Measurements from ENCODE around the gene PPP2R2C.

Gene PPP2R2C

GRCh38 chr4:6472387-6473263, at the start of gene PPP2R2C:
TSS of gene PPP2R2C (minus strand) at chr4:6472614. CDS start at chr4:6472229, 385 bp downstream.
- DNase-seq, result peak; percentile 30

- no peak for DNase-seq
These were observed 48.6 kb upstream of the PPP2R2C start for GRCh38 chr4:6520978-6521377.

DNA sequence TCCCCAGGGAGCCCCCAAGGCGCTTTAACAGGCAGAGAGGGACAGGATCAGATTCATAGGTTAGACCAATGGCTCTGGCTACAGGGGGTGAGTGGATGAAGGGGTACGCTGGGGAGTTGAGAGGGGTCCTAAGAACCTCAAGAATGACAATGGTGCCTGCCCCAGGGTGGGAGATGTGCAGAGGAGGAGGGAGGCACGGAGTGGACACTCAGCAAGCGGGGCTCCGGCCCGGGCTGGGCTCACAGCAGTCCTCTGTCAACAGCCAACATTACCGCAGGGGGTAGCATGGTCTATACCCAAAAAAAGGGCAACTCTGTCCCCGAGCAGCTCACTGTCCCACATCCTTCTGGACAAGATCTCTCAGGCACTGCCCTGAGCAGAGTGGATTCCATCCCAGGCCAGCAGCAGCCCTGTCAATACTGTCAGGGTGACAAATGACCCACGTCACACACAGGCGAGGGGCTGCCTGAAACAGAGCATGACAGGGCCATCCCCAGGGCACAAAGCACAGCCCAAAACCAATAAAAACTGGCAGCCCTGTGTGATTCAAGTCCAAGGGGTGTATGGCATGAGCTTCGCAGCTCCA, 47.7 kb upstream of the PPP2R2C start:
- no peak for DNase-seq

- DNase-seq, result no peak
These were observed 44.8 kb upstream of the PPP2R2C start for GRCh38 chr4:6517171-6517570.

- no peak for DNase-seq
These were observed 44.3 kb upstream of the PPP2R2C start for GRCh38 chr4:6516762-6517161.

DNA sequence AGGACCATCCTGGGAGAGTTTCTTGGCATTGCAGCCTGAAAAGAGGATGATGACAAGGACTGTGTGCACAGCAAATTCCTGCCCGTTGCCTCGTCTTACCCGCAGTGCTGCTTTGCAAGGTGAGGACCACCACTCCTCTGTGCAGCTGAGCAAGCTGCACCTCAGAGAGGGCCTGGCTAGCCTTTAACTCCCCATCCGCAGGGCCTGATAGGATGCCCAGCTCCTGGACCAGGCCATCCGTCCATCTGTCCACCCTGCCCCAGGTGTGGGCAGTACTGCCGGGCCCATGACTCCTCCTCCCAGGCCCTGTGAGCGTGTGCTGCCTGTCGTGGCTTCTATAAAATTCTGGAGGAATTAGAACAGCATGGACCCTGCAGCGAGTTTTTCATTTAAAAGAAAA, 43.9 kb upstream of the PPP2R2C start:
- DNase-seq, result no peak

- no peak for DNase-seq
These were observed 41.3 kb upstream of the PPP2R2C start for GRCh38 chr4:6513678-6514077.

DNA sequence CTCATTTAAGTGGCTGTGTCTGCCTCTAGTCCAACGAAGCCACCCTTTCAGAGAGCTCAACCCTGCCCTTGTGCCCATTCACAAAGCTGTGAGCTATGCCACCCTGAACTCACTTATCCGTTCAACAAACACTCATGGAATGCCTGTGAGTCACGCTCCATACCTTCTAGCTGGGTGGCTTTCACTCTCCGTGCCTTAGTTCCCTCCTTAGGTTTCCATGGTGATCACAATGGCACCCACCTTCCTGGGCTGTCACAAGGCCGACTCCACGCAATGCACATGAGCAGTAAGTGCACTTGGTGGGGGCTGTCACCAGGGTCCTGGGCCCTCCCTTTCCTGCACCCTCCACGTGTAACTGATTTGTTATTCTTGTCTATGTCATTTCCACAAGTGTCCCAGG, 37.2 kb upstream of the PPP2R2C start:
- DNase-seq, result no peak

GRCh38 chr4:6507345-6507744, 34.9 kb upstream of the PPP2R2C start:
- no peak for DNase-seq

DNA sequence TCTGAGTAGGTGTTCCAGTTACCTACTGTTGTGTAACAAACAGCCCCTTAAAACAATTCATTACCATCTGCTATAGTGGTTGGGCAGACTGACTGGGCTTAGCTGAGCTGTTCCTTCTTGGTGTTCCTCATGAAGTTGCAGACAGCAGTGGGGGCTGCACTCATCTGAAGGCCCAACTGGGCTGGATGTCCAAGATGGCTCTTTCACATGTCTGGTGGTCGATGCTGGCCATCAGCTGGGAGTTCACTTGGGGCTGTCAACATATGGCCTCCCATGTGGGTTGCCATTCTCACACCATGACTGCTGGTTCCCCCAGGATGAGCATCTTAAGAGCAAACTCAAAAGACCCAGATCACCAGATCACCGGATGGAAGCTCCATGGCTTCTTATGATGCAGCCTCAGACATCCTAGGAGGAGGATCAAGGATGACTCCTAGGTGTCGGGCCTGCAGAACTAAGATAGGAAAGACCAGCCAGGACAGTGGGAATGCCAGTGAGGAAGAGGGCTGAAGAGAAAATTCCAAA, 34.3 kb upstream of the PPP2R2C start:
- DNase-seq, result no peak

GRCh38 chr4:6504900-6505496, 32.6 kb upstream of the PPP2R2C start:
- DNase-seq, result no peak

DNA sequence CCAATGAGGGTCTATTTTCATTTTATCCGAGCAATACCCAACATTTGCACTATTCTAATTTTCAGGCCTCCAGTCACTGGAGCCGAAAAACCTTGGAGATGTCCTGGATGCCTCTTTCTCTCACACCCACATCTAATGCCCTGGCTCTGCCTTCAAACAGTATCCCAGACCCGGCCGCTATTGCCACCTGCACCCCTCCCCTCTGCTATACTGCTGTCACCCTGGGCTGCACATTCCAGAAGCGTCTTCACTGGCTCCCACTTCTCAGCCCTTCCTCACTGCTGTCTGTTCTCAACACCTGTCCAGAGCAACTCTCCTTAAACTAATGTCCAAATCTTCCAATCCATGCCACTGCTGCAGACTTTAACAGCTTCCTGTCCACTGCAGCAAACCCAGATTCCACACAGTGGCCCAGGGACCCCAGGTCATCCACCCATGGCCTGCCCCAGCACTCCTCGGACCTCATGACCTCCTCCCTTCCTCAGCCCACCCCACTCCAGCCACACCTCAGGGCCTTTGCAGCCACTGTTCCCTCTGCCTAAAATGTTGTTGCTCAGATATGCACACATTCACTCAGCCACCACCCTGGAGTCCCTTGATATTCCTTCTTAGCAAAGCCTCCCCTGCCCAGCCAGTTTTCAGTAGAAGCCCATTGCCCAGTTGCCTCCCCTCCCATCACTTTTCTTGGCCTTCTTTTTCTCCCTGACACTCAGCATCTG, 30.5 kb upstream of the PPP2R2C start:
- no peak for DNase-seq

GRCh38 chr4:6502147-6502546, 29.7 kb upstream of the PPP2R2C start:
- DNase-seq, result no peak

- no peak for DNase-seq
These were observed 28.8 kb upstream of the PPP2R2C start for GRCh38 chr4:6501171-6501570.

- DNase-seq, result no peak
These were observed 28.2 kb upstream of the PPP2R2C start for GRCh38 chr4:6500481-6501140.

DNA sequence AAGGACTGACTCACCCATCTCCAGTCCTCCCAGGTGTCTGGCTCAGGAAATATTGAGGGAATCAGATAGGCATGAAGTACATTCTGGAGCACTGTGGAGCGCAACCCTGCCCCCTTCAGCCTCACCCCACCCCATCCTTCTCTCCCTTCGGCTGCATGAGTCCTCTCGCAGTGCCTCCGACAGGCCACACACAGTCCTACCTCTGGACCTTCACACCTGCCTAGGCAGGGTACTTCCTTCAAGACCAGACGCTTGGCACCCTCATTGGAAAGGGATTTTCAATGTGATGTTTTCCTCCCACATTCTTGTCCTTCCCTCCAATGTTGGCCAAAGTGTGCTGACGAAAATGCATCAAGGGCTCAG, 26.8 kb upstream of the PPP2R2C start:
- DNase-seq, result no peak

- no peak for DNase-seq
These were observed 26.3 kb upstream of the PPP2R2C start for GRCh38 chr4:6498511-6499237.

GRCh38 chr4:6497796-6498195, 25.4 kb upstream of the PPP2R2C start:
- no peak for DNase-seq

- no peak for DNase-seq
These were observed 23.3 kb upstream of the PPP2R2C start for GRCh38 chr4:6495736-6496135.

- no peak for DNase-seq
These were observed 22.8 kb upstream of the PPP2R2C start for GRCh38 chr4:6495296-6495590.

DNA sequence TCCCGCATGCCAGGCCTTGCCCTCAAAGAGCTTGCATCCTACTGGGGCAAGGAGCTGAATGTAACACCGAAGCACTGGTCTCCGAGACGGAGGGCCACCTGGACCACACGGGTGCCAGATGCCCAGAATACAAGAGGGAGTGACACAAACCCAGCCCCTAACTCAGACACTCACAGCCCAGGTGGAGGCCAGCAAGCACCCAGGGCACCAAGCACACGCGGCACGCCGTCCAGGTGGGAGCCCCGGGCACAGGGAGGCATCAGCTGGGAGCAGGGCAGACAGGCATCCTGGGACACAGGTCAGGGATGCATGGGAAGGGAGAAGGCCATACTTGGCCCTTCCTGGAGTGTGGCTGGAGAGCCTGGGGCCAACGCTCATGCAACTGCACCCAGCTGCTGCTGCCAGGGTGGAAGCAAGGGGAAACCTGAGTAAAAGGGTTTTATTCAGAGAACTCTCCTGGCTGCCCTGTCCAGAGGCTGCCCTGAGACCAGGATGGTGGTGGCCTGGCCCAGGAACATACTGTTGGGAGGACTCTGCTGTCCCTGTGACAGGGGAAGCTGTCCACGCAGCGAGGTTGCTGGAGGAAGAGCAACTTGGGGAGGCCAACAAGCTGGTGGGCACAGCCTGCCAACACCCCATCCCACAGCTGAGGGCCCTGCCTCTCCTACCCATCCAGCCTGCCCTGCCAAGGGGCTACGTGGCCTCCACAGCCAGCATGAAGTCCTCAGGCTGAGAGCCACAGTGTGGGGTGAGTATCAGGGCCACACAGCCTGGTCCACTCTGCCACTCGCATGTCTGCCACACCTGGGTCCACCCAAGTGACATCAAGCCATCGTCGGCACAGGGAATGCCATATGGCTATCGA, 22.2 kb upstream of the PPP2R2C start:
- DNase-seq, result no peak
